T-helper 22 cell (primary cell): ENCODE measurements around the gene PAK4.

ENCODE experiments used
- DNase-seq: peaks from one replicate; pipeline ENCODE4 v3.0.0-alpha.2; 2020; ENCODE audit warnings: low read depth

The PAK4 gene

DNA sequence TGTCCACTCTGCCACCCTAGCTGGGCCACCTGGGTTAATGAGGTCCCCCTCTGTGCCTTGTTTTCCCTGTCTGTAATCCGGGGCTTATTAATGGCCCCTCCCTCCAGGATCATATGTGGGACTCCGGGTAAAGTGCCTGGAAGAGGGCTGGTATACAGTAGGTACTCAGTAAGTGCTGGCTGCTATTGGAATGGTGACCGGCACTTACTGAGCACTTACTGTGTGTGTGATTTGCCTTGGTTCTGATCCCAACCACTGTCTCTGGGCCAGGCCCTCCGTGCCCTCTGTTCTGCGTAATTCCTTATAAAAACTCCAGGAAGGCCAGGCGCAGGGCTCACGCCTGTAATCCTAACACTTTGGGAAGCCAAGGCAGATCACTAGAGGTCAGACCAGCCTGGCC, 40.3 kb downstream of the PAK4 start:
- DNase-seq, result no peak

GRCh38 chr19:39166571-39167391, 41.2 kb downstream of the PAK4 start:
- DNase-seq, result no peak

DNA sequence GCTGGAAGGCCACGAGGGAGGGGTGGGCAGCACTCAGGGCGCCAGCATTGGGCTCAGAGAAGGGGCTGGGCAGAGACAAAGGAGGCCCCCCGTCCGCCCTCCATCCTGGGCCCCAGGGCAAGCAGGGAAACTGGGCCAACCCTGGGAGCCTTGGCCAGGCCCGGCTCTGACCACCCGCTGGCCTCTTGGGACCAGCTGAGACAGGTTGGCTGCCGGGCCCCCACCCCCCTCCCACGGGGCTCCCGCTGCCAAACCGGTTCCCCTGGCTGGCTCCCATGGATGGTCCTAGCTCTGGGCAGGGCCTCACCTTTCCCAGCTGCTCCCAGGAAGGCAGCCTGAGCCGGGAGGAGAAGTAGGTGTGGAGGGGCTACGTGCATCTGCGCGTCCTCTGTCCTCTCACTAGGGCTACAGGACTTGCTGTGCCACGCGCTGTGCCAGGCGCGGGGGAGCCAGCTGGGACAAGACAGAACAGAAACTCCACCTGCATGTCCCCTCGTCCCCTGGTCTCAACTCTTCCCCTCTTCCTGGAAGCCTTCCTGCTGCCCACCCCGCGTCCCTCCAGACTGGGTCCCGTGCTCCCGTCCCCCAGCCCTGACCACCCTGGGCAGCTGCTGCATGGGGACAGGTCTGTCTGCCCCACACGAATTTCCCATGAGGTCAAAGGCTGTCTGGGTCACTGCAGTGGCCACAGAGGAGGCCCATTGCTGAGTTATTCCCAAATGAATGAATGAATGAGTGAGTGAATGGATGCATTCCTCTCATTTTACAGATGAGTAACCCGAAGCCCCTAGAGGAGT, 42.1 kb downstream of the PAK4 start:
- no peak for DNase-seq

GRCh38 chr19:39168258-39169142, 42.9 kb downstream of the PAK4 start:
- no peak for DNase-seq

- DNase-seq, result no peak
Measured at GRCh38 chr19:39169143-39169810, 43.7 kb downstream of the PAK4 start.

DNA sequence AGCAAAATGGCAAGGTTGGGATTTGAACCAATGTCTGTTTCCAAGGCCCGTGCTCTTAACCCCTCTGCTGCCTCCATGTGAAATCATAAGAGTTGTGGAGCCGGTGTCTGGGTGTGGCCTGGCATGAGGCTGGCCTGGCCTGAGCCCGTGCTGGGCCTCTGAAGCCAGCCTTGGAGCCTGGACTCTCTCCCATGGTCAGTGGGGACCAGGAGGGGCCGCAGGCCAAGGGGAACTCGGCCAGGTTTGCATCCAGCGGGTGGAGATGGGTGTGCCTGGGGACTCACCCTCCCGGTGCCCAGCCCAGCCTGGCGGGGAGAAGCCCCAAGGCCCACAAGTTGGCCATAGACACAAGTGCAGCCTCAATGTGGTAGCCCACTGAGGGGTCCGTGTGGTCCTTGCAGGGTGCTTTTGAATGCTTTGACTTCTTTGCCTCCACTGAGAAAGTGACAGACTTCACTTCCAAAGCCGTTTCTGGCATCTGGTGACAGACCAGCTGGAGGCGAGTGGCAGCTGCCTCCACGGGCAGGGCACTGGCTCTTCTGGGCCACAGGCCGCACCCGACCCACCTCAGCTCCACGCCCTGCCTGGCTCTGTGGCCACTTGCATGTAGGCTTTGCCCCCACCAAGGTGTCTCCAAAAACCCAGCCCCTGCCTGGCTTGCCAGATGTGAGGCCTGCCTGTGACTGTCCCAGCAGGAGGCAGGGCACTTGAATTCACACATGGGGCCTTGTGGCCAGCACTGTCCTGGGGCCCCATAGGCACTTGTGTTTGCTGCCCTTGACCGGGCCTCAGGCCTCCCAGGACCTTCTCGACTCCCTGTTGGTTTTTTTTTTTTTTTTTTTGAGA, 45.0 kb downstream of the PAK4 start:
- DNase-seq, result no peak

GRCh38 chr19:39171479-39172465, 46.2 kb downstream of the PAK4 start:
- no peak for DNase-seq

- no peak for DNase-seq
Measured at GRCh38 chr19:39172700-39173501, 47.3 kb downstream of the PAK4 start.

DNA sequence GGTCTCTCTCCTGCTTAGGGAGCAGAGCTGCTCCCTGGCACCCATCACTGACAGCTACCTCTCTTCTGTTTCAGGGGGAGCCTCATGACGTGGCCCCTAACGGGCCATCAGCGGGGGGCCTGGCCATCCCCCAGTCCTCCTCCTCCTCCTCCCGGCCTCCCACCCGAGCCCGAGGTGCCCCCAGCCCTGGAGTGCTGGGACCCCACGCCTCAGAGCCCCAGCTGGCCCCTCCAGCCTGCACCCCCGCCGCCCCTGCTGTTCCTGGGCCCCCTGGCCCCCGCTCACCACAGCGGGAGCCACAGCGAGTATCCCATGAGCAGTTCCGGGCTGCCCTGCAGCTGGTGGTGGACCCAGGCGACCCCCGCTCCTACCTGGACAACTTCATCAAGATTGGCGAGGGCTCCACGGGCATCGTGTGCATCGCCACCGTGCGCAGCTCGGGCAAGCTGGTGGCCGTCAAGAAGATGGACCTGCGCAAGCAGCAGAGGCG, 48.0 kb downstream of the PAK4 start:
- DNase-seq, result no peak

DNA sequence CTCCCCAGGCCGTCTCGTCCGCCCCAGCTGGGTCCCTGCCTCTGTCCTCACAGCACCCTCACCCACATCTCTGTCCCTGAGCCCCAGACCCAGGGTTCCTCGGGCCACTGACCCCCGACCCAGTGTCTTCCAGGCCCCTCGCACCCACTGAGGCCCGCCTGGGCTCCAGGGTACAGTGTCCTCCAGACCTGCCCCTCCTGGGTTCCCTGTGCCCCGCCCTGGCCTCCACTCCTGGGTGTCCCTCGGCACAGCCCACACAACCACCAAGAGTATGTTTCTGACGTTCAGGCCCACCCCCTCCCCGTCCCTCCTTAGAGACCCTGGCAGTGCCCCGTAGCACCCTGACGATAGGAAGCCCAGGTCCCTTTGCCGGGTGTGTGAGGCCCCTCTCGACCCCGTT, 48.6 kb downstream of the PAK4 start:
- DNase-seq, result no peak

- no peak for DNase-seq
Measured at GRCh38 chr19:39174558-39175544, 49.3 kb downstream of the PAK4 start.

DNA sequence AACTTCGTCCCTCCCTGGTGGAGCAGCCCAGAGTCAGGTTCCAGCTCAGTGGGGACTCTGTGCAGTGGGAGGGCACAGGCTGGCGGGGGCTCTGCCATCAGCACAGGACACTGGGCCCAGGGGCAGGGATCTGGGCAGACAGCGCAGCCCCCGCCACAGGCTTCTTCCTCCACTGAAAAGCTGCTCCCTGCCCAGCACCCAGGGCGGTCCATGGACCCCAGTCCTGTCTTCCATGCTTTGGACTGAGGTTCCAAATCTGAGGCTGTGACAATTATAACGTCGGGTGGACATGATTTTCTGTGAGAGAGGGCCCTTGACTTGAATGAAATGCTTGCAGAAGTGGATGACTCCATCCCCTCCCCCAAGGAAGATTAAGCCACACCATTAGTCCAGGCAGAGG, 50.0 kb downstream of the PAK4 start:
- no peak for DNase-seq

DNA sequence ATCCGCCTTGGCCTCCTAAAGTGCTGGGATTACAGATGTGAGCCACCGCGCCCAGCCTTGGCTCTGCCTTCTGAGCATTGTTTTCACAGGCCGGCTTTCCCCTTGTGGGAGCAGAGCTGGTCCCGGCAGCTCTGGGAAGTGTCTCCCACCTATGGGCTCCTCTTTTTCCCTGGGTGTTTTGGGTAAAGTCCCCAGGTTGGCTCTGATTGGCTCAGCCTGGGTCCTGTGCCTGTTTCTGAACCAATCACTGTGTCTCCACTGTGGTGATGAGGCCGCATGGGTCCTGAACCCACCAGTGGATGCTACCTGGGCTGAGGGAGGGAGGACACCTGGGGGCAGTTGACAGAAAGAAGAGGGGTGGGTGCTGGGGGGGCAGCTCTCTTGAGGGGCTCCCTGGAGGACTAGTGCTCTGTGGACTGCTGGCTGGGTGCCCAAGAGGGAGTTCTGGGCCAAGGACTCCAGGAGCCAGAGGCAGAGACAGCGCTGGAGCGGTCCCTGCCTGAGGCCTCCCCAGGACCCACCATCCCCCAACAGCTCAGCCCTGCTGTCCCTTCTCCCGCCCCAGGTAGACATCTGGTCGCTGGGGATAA, 51.6 kb downstream of the PAK4 start:
- DNase-seq, result no peak

DNA sequence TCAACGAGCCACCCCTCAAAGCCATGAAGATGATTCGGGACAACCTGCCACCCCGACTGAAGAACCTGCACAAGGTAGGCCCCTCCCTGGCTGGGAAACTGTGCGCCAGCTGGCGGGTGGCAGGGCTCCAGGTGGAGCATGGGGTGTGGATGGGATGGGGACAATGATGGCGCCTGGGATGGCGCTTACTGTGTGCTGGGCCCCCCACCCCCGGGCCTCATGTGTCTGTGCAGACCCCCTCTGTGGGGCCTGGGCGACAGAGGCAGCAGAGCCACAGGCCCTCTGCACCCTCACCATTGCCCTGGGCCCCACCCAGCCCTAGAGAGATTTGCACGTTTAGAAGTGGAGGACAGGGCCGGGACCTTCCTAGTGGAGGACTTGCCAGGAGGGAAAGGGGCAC, 52.1 kb downstream of the PAK4 start:
- DNase-seq, result no peak

GRCh38 chr19:39178296-39179006, 52.9 kb downstream of the PAK4 start:
- no peak for DNase-seq

DNA sequence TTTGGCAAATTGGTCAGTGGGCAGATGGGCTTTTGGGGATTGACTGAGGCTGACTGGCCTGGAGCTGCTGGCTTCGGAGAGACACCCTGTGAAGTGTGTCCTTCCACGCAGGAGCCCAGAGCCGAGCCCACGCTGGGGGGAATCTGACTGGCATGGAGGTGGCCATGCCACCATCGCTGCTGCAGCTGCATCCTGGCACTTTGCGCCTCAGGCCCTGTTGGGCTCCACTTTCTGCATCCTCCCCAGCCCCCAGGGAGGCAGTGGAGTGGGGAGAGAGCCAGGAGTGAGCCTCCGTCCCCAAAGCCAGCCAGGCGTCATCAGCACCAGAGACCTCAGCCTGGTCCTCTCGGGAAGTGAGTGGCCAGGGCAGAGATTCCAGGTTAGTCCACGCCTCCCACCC, 54.2 kb downstream of the PAK4 start:
- no peak for DNase-seq
